RWPE2 (cell line): ENCODE measurements around the gene OPN4.

Experiments
- ATAC-seq: fragments of 200-7000 bp; cut with Tn5 transposase; 3 replicates; pipeline ENCODE4 v1.9.1; 2021; ENCODE audit warnings: low read depth
- DNase-seq: peaks from one replicate; pipeline ENCODE4 v3.0.0-alpha.2; 2020; ENCODE audit warnings: low spot score
- H3K27ac ChIP-seq: fragments of 450-650 bp; 2 replicates; pipeline ENCODE4 v1.5.1; 2017; ENCODE audit warnings: mild to moderate bottlenecking; ENCODE audit not compliant: poor library complexity, severe bottlenecking
- H3K27me3 ChIP-seq: fragments of 250-450 bp; sonication (Bioruptor Pico); 2 replicates; pipeline ENCODE4 v1.5.1; 2021; ENCODE audit warnings: mild to moderate bottlenecking, moderate library complexity; ENCODE audit not compliant: insufficient read depth, poor library complexity, severe bottlenecking
- H3K36me3 ChIP-seq: fragments of 250-450 bp; sonication (Bioruptor Pico); 2 replicates; pipeline ENCODE4 v1.5.1; 2020; ENCODE audit warnings: low read depth, mild to moderate bottlenecking, moderate library complexity
- H3K4me1 ChIP-seq: fragments of 250-450 bp; sonication (Bioruptor Pico); 2 replicates; pipeline ENCODE4 v1.5.1; 2021; ENCODE audit warnings: mild to moderate bottlenecking, moderate library complexity; ENCODE audit not compliant: insufficient read depth, poor library complexity, severe bottlenecking
- H3K4me3 ChIP-seq: fragments of 250-450 bp; sonication (Bioruptor Pico); 2 replicates; pipeline ENCODE4 v1.5.1; 2021; ENCODE audit warnings: mild to moderate bottlenecking, moderate library complexity; ENCODE audit not compliant: severe bottlenecking
- H3K9me3 ChIP-seq: fragments of 250-450 bp; sonication (Bioruptor Pico); 2 replicates; pipeline ENCODE4 v1.5.1; 2021; ENCODE audit warnings: mild to moderate bottlenecking, moderate library complexity; ENCODE audit not compliant: severe bottlenecking
- TF ChIP-seq, protein P1 (sequence below): fragments of 450-650 bp; IDR thresholded peaks from one replicate; pipeline ENCODE4 v1.5.1; 2017; ENCODE audit warnings: mild to moderate bottlenecking, moderate library complexity; ENCODE audit not compliant: poor library complexity, severe bottlenecking

The OPN4 gene

GRCh38 chr10:86711513-86712316, 57.4 kb downstream of the OPN4 start:
- ATAC-seq (peak; percentile 25), DNase-seq (no peak)
- Histone ChIP-seq H3K27me3 (no peaks in the 10 kb centered on the region), H3K4me3 (peak overlapping the region; percentile 78), H3K36me3 (no peaks in the 10 kb centered on the region), H3K9me3 (no peaks in the 10 kb centered on the region), H3K27ac (peak overlapping the region; percentile 61), H3K4me1 (no peaks in the 10 kb centered on the region)
- TF ChIP-seq, protein P1, sequence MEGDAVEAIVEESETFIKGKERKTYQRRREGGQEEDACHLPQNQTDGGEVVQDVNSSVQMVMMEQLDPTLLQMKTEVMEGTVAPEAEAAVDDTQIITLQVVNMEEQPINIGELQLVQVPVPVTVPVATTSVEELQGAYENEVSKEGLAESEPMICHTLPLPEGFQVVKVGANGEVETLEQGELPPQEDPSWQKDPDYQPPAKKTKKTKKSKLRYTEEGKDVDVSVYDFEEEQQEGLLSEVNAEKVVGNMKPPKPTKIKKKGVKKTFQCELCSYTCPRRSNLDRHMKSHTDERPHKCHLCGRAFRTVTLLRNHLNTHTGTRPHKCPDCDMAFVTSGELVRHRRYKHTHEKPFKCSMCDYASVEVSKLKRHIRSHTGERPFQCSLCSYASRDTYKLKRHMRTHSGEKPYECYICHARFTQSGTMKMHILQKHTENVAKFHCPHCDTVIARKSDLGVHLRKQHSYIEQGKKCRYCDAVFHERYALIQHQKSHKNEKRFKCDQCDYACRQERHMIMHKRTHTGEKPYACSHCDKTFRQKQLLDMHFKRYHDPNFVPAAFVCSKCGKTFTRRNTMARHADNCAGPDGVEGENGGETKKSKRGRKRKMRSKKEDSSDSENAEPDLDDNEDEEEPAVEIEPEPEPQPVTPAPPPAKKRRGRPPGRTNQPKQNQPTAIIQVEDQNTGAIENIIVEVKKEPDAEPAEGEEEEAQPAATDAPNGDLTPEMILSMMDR = no peak

- H3K36me3 ChIP-seq = no peaks in the 10 kb centered on the region
- H3K9me3 ChIP-seq = no peaks in the 10 kb centered on the region
- DNase-seq = no peak
- no peaks in the 10 kb centered on the region for H3K4me1 ChIP-seq
- no peak overlapping the region for H3K27ac ChIP-seq
- no peaks in the 10 kb centered on the region for H3K27me3 ChIP-seq
- TF ChIP-seq, protein P1 = no peak
- peak overlapping the region; percentile 78 for H3K4me3 ChIP-seq
- ATAC-seq = no peak
Measured at GRCh38 chr10:86712317-86712707, 58.0 kb downstream of the OPN4 start.

- no peaks in the 10 kb centered on the region for H3K4me1 ChIP-seq
Measured at GRCh38 chr10:86715156-86715795, 60.9 kb downstream of the OPN4 start.

DNA sequence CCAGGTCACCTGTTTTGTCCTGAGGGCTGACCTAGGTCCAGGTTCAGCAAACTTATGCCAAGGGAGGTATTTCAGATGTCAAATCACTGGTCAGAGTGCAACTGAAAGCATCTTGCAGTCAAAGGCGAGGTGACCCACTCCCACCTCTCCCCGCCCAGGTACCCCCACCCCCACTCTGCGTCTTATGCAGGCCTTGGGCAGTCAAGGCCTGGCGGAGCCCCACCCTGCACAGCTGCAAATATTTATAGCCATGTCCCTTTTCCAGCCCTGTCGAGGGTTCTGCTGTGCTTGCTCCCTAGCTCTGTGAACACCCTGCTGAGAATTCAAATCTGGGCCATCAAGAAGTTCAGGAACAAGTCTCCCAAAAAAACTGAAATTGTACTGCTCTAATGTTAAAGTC, 61.5 kb downstream of the OPN4 start:
- DNase-seq = no peak
- no peaks in the 10 kb centered on the region for H3K4me1 ChIP-seq
- no peak for ATAC-seq
- H3K9me3 ChIP-seq = no peaks in the 10 kb centered on the region
- no peak overlapping the region for H3K4me3 ChIP-seq
- TF ChIP-seq, protein P1 = no peak
- H3K27me3 ChIP-seq = no peaks in the 10 kb centered on the region
- H3K27ac ChIP-seq = no peak overlapping the region
- H3K36me3 ChIP-seq = no peaks in the 10 kb centered on the region

More at GRCh38 chr10:86715156-86715795, 60.9 kb downstream of the OPN4 start:
- no peaks in the 10 kb centered on the region for H3K36me3 ChIP-seq
- H3K9me3 ChIP-seq = no peaks in the 10 kb centered on the region
- TF ChIP-seq, protein P1 = no peak
- DNase-seq = no peak
- H3K4me3 ChIP-seq = no peak overlapping the region
- H3K27me3 ChIP-seq = no peaks in the 10 kb centered on the region
- no peak for ATAC-seq
- H3K27ac ChIP-seq = no peak overlapping the region
